ENCODE measurements around the gene CABLES1. TPM values are rescaled to one million over a fixed set of nuclear protein-coding genes. Genes with fewer than 3 reads are reported as not detected.
A peak's percentile ranks its signal among the peaks of the same experiment; 100 is the strongest.
"Not testable (repeated sequence)": the region's sequence is repeated elsewhere in the genome, so short reads cannot be mapped to it uniquely, and the experiment has no call there.

CABLES1 gene
- total and polyA plus RNA-seq, 7 experiments from 2014 or later: 0.11 to 5.7 (median 0.58) TPM; not detected in 3

GRCh38 chr18:23107718-23108117 lies 27.6 kb upstream of the CABLES1 start:
- no peak overlapping the region for H3K4me3 Mint-ChIP-seq
- no peaks in the 10 kb centered on the region for H3K9me3 ChIP-seq (ENCODE audit: control insufficient read depth in 2 of 3, low read length in 3 of 3)
- ATAC-seq (no peak), DNase-seq (no peak)
- H3K36me3 ChIP-seq (ENCODE audit: control insufficient read depth in 2 of 3, insufficient read depth in 3 of 3, low read length in 3 of 3): no peaks in the 10 kb centered on the region
- CTCF ChIA-PET: no interaction called here
- H3K4me1 ChIP-seq (ENCODE audit: control insufficient read depth in 2 of 2, insufficient read depth in 2 of 2, low read length in 2 of 2): no peaks in the 10 kb centered on the region
- peaks cover 0 to 11% (median 4%) of the 10 kb centered on the region in 7 donors for H3K4me1 Mint-ChIP-seq
- H3K9me3 Mint-ChIP-seq: peaks cover 0 to 16% (median 6%) of the 10 kb centered on the region in 11 donors
- POLR2A ChIA-PET: no interaction called here
- H3K27ac ChIP-seq (ENCODE audit: low read depth, low read length): no peak overlapping the region
- no peak overlapping the region for H3K27ac Mint-ChIP-seq
- no peak overlapping the region for H3K4me3 ChIP-seq (ENCODE audit: low read length)
- intact Hi-C loops (cut with micrococcal nuclease): no loop called here
- H3K36me3 Mint-ChIP-seq: peaks cover 0 to 6% (median 0%) of the 10 kb centered on the region in 5 donors
- peaks cover 0 to 16% (median 0%) of the 10 kb centered on the region in 5 donors for H3K27me3 Mint-ChIP-seq
- H3K27me3 ChIP-seq (ENCODE audit: control insufficient read depth in 2 of 2, insufficient read depth in 2 of 2, low read length in 2 of 2): no peaks in the 10 kb centered on the region

GRCh38 chr18:23108496-23108895 lies 26.8 kb upstream of the CABLES1 start:
- Histone ChIP-seq H3K36me3 (ENCODE audit: control insufficient read depth in 2 of 3, insufficient read depth in 3 of 3, low read length in 3 of 3) (no peaks in the 10 kb centered on the region), H3K4me3 (ENCODE audit: low read length) (no peak overlapping the region), H3K27me3 (ENCODE audit: control insufficient read depth in 2 of 2, insufficient read depth in 2 of 2, low read length in 2 of 2) (no peaks in the 10 kb centered on the region), H3K27ac (ENCODE audit: low read depth, low read length) (no peak overlapping the region), H3K9me3 (ENCODE audit: control insufficient read depth in 2 of 3, low read length in 3 of 3) (no peaks in the 10 kb centered on the region), H3K4me1 (ENCODE audit: control insufficient read depth in 2 of 2, insufficient read depth in 2 of 2, low read length in 2 of 2) (no peaks in the 10 kb centered on the region)
- no peak overlapping the region for H3K27ac Mint-ChIP-seq
- CTCF ChIA-PET: no interaction called here
- H3K4me1 Mint-ChIP-seq: peaks cover 0 to 13% (median 5%) of the 10 kb centered on the region in 7 donors
- no peak overlapping the region for H3K4me3 Mint-ChIP-seq
- H3K27me3 Mint-ChIP-seq: peaks cover 0 to 18% (median 0%) of the 10 kb centered on the region in 5 donors
- no peak for DNase-seq
- peaks cover 0 to 3% (median 0%) of the 10 kb centered on the region in 5 donors for H3K36me3 Mint-ChIP-seq
- intact Hi-C loops (cut with micrococcal nuclease): no loop called here
- no peak for ATAC-seq
- POLR2A ChIA-PET: no interaction called here
- peaks cover 0 to 18% (median 6%) of the 10 kb centered on the region in 11 donors for H3K9me3 Mint-ChIP-seq

- H3K4me1 Mint-ChIP-seq: peaks cover 2 to 20% (median 12%) of the 10 kb centered on the region in 7 donors
- H3K4me3 ChIP-seq (ENCODE audit: low read length); POLR2A ChIA-PET; H3K4me1 ChIP-seq (ENCODE audit: control insufficient read depth in 2 of 2, insufficient read depth in 2 of 2, low read length in 2 of 2); H3K9me3 ChIP-seq (ENCODE audit: control insufficient read depth in 2 of 3, low read length in 3 of 3); H3K27ac Mint-ChIP-seq; H3K27ac ChIP-seq (ENCODE audit: low read depth, low read length); CTCF ChIA-PET; H3K4me3 Mint-ChIP-seq; H3K27me3 ChIP-seq (ENCODE audit: control insufficient read depth in 2 of 2, insufficient read depth in 2 of 2, low read length in 2 of 2); H3K36me3 Mint-ChIP-seq; intact Hi-C loops (cut with micrococcal nuclease); H3K36me3 ChIP-seq (ENCODE audit: control insufficient read depth in 2 of 3, insufficient read depth in 3 of 3, low read length in 3 of 3); ATAC-seq; DNase-seq: not testable (repeated sequence)
- peaks cover 0 to 18% (median 6%) of the 10 kb centered on the region in 11 donors for H3K9me3 Mint-ChIP-seq
- peaks cover 0 to 22% (median 0%) of the 10 kb centered on the region in 5 donors for H3K27me3 Mint-ChIP-seq
Observed at GRCh38 chr18:23109163-23109562, 26.1 kb upstream of the CABLES1 start.

- Histone ChIP-seq H3K27me3 (ENCODE audit: control insufficient read depth in 2 of 2, insufficient read depth in 2 of 2, low read length in 2 of 2) (no peaks in the 10 kb centered on the region), H3K4me3 (ENCODE audit: low read length) (no peak overlapping the region), H3K4me1 (ENCODE audit: control insufficient read depth in 2 of 2, insufficient read depth in 2 of 2, low read length in 2 of 2) (peaks cover 0 to 14% of the 10 kb centered on the region in 2 donors), H3K36me3 (ENCODE audit: control insufficient read depth in 2 of 3, insufficient read depth in 3 of 3, low read length in 3 of 3) (no peaks in the 10 kb centered on the region), H3K27ac (ENCODE audit: low read depth, low read length) (no peak overlapping the region), H3K9me3 (ENCODE audit: control insufficient read depth in 2 of 3, low read length in 3 of 3) (no peaks in the 10 kb centered on the region)
- intact Hi-C loops (cut with micrococcal nuclease): no loop called here
- ATAC-seq (no peak), DNase-seq (no peak)
- Mint-ChIP-seq H3K36me3 (peaks cover 0 to 3% (median 0%) of the 10 kb centered on the region in 5 donors), H3K27ac (peak overlapping the region in 1 of 9 donors; percentile 1), H3K27me3 (peaks cover 0 to 30% (median 3%) of the 10 kb centered on the region in 5 donors), H3K9me3 (peaks cover 0 to 18% (median 6%) of the 10 kb centered on the region in 11 donors), H3K4me3 (peak overlapping the region in 1 of 10 donors; percentile 15), H3K4me1 (peaks cover 6 to 25% (median 23%) of the 10 kb centered on the region in 7 donors)
- POLR2A ChIA-PET: no interaction called here
- CTCF ChIA-PET: interaction anchor here (0.6 to 1.0 kb wide), 2 partner anchors 15 to 17 kb away, joined by 3 read pairs; no protein-coding TSS in a partner anchor
Observed at GRCh38 chr18:23113576-23113975, 21.7 kb upstream of the CABLES1 start.

- Mint-ChIP-seq H3K36me3 (peaks cover 0 to 3% (median 0%) of the 10 kb centered on the region in 5 donors), H3K4me1 (peaks cover 6 to 25% (median 23%) of the 10 kb centered on the region in 7 donors), H3K27ac (peak overlapping the region in 4 of 9 donors; percentile 7 to 82 (median 16)), H3K27me3 (peaks cover 0 to 30% (median 3%) of the 10 kb centered on the region in 5 donors), H3K4me3 (peak overlapping the region in 7 of 10 donors; percentile 11 to 62 (median 41)), H3K9me3 (peaks cover 0 to 18% (median 6%) of the 10 kb centered on the region in 11 donors)
- Histone ChIP-seq H3K36me3 (ENCODE audit: control insufficient read depth in 2 of 3, insufficient read depth in 3 of 3, low read length in 3 of 3) (no peaks in the 10 kb centered on the region), H3K4me1 (ENCODE audit: control insufficient read depth in 2 of 2, insufficient read depth in 2 of 2, low read length in 2 of 2) (peaks cover 0 to 14% of the 10 kb centered on the region in 2 donors), H3K9me3 (ENCODE audit: control insufficient read depth in 2 of 3, low read length in 3 of 3) (no peaks in the 10 kb centered on the region), H3K27ac (ENCODE audit: low read depth, low read length) (no peak overlapping the region), H3K27me3 (ENCODE audit: control insufficient read depth in 2 of 2, insufficient read depth in 2 of 2, low read length in 2 of 2) (no peaks in the 10 kb centered on the region), H3K4me3 (ENCODE audit: low read length) (no peak overlapping the region)
- ATAC-seq (no peak), DNase-seq (peak in 5 of 9 donors; percentile 6 to 33 (median 18))
- POLR2A ChIA-PET: no interaction called here
- intact Hi-C loops (cut with micrococcal nuclease): loop anchor here in 1 of 2 donors (1.0 kb wide), 1 partner anchor 24 kb away; no protein-coding TSS in a partner anchor
- CTCF ChIA-PET: interaction anchor here (0.6 kb wide), 2 partner anchors 16 to 17 kb away, joined by 3 read pairs; no protein-coding TSS in a partner anchor
Observed at GRCh38 chr18:23114171-23114881, 21.0 kb upstream of the CABLES1 start.

GRCh38 chr18:23114911-23115310 lies 20.4 kb upstream of the CABLES1 start:
- ATAC-seq: no peak
- intact Hi-C loops (cut with micrococcal nuclease): loop anchor here in 1 of 2 donors (1.0 kb wide), 1 partner anchor 25 kb away; no protein-coding TSS in a partner anchor
- no peaks in the 10 kb centered on the region for H3K9me3 ChIP-seq (ENCODE audit: control insufficient read depth in 2 of 3, low read length in 3 of 3)
- ChIA-PET POLR2A (no interaction called here), CTCF (interaction anchor here (0.6 kb wide), 1 partner anchor 16 kb away, joined by 3 read pairs; no protein-coding TSS in a partner anchor)
- H3K4me3 Mint-ChIP-seq: peak overlapping the region in 2 of 10 donors; percentile 15 to 41
- H3K27ac Mint-ChIP-seq: peak overlapping the region in 4 of 9 donors; percentile 1 to 82 (median 16)
- peaks cover 0 to 14% of the 10 kb centered on the region in 2 donors for H3K4me1 ChIP-seq (ENCODE audit: control insufficient read depth in 2 of 2, insufficient read depth in 2 of 2, low read length in 2 of 2)
- H3K4me3 ChIP-seq (ENCODE audit: low read length): no peak overlapping the region
- no peak overlapping the region for H3K27ac ChIP-seq (ENCODE audit: low read depth, low read length)
- H3K36me3 Mint-ChIP-seq: peaks cover 0 to 3% (median 0%) of the 10 kb centered on the region in 5 donors
- peaks cover 0 to 18% (median 6%) of the 10 kb centered on the region in 11 donors for H3K9me3 Mint-ChIP-seq
- DNase-seq: no peak
- peaks cover 0 to 30% (median 3%) of the 10 kb centered on the region in 5 donors for H3K27me3 Mint-ChIP-seq
- no peaks in the 10 kb centered on the region for H3K27me3 ChIP-seq (ENCODE audit: control insufficient read depth in 2 of 2, insufficient read depth in 2 of 2, low read length in 2 of 2)
- H3K36me3 ChIP-seq (ENCODE audit: control insufficient read depth in 2 of 3, insufficient read depth in 3 of 3, low read length in 3 of 3): no peaks in the 10 kb centered on the region
- H3K4me1 Mint-ChIP-seq: peaks cover 6 to 25% (median 23%) of the 10 kb centered on the region in 7 donors
